Measurements from ENCODE around the gene KIF20A.
"Not testable (repeated sequence)": the region's sequence is repeated elsewhere in the genome, so short reads cannot be mapped to it uniquely, and the experiment has no call there.

DNA sequence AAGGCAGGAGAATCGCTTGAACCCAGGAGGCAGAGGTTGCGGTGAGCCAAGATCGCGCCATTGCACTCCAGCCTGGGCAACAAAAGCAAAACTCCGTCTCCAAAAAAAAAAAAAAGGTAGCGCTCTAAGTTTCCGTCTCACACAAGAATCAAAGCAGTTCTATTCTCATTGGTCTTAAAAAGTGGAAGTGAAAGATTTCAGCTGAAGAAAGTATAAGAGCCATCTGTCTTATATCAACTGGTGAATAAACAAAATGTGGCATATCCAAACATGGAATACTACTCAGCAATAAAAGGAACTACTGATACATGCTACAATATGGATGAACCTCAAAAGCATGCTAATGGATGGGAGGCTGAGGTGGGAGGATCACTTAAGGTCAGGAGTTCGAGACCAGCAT is 14.9 kb downstream of the KIF20A start:
- TF ChIP-seq, protein P1, sequence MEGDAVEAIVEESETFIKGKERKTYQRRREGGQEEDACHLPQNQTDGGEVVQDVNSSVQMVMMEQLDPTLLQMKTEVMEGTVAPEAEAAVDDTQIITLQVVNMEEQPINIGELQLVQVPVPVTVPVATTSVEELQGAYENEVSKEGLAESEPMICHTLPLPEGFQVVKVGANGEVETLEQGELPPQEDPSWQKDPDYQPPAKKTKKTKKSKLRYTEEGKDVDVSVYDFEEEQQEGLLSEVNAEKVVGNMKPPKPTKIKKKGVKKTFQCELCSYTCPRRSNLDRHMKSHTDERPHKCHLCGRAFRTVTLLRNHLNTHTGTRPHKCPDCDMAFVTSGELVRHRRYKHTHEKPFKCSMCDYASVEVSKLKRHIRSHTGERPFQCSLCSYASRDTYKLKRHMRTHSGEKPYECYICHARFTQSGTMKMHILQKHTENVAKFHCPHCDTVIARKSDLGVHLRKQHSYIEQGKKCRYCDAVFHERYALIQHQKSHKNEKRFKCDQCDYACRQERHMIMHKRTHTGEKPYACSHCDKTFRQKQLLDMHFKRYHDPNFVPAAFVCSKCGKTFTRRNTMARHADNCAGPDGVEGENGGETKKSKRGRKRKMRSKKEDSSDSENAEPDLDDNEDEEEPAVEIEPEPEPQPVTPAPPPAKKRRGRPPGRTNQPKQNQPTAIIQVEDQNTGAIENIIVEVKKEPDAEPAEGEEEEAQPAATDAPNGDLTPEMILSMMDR (IDR thresholded peaks at IDR 0.05): not testable (repeated sequence)
- not testable (repeated sequence) for TF ChIP-seq POLR2A (IDR thresholded peaks at IDR 0.05)

Measured in uterus (tissue), 2 donors.